NT2/D1 (cell line): Measurements from ENCODE around the gene CYBA.

Experiments
- SUZ12 ChIP-seq: IDR thresholded peaks from 2 replicates; pipeline ENCODE4 v1.6.1; 2011; ENCODE audit not compliant: insufficient read length, insufficient read depth; ENCODE audit errors: extremely low read depth
- YY1 ChIP-seq: IDR thresholded peaks from 2 replicates; pipeline ENCODE4 v1.6.1; 2011; ENCODE audit not compliant: insufficient read length, insufficient read depth

- TF ChIP-seq SUZ12 (no peak), YY1 (no peak)
These were observed 46.4 kb upstream of the CYBA start for GRCh38 chr16:88697116-88697830.
